Rectal smooth muscle tissue (tissue), 1 donor: ENCODE measurements around the gene IRS2.

Experiments used
- H3K27ac ChIP-seq: one replicate; pipeline ENCODE4 v1.7.0; 2013; ENCODE audit warnings: low read depth, low read length, inconsistent platforms
- H3K27me3 ChIP-seq: one replicate; pipeline ENCODE4 v1.7.0; 2013; ENCODE audit warnings: low read length; ENCODE audit not compliant: control insufficient read depth, insufficient read depth
- H3K36me3 ChIP-seq: one replicate; pipeline ENCODE4 v1.7.0; 2013; ENCODE audit warnings: low read length; ENCODE audit not compliant: control insufficient read depth, insufficient read depth
- H3K4me1 ChIP-seq: one replicate; pipeline ENCODE4 v1.7.0; 2013; ENCODE audit warnings: low read length; ENCODE audit not compliant: control insufficient read depth, insufficient read depth
- H3K4me3 ChIP-seq: one replicate; pipeline ENCODE4 v1.7.0; 2013; ENCODE audit warnings: low read length
- H3K9ac ChIP-seq: one replicate; pipeline ENCODE4 v1.7.0; 2013; ENCODE audit warnings: low read length

IRS2 gene

GRCh38 chr13:109715902-109716301, 70.5 kb downstream of the IRS2 start:
- H3K9ac ChIP-seq, result no peak overlapping the region
- H3K36me3 ChIP-seq, result no peaks in the 10 kb centered on the region
- no peak overlapping the region for H3K27ac ChIP-seq

GRCh38 chr13:109713681-109714080, 72.7 kb downstream of the IRS2 start:
- Histone ChIP-seq H3K27ac (no peak overlapping the region), H3K4me1 (no peaks in the 10 kb centered on the region), H3K36me3 (no peaks in the 10 kb centered on the region), H3K4me3 (no peak overlapping the region), H3K9ac (no peak overlapping the region), H3K27me3 (no peaks in the 10 kb centered on the region)

More at GRCh38 chr13:109715902-109716301, 70.5 kb downstream of the IRS2 start:
- H3K27me3 ChIP-seq, result no peaks in the 10 kb centered on the region
- no peaks in the 10 kb centered on the region for H3K4me1 ChIP-seq
- H3K4me3 ChIP-seq, result no peak overlapping the region

GRCh38 chr13:109712124-109712722, 74.2 kb downstream of the IRS2 start:
- Histone ChIP-seq H3K27me3 (no peaks in the 10 kb centered on the region), H3K27ac (no peak overlapping the region), H3K9ac (no peak overlapping the region)

GRCh38 chr13:109707742-109708617, 78.4 kb downstream of the IRS2 start:
- Histone ChIP-seq H3K36me3 (no peaks in the 10 kb centered on the region), H3K4me1 (no peaks in the 10 kb centered on the region), H3K27me3 (no peaks in the 10 kb centered on the region), H3K4me3 (no peak overlapping the region), H3K9ac (no peak overlapping the region), H3K27ac (no peak overlapping the region)

More at GRCh38 chr13:109712124-109712722, 74.2 kb downstream of the IRS2 start:
- H3K36me3 ChIP-seq, result no peaks in the 10 kb centered on the region
- H3K4me1 ChIP-seq, result no peaks in the 10 kb centered on the region
- no peak overlapping the region for H3K4me3 ChIP-seq

- Histone ChIP-seq H3K9ac (no peak overlapping the region), H3K4me3 (no peak overlapping the region), H3K27ac (no peak overlapping the region), H3K4me1 (no peaks in the 10 kb centered on the region), H3K27me3 (no peaks in the 10 kb centered on the region), H3K36me3 (no peaks in the 10 kb centered on the region)
Measured at GRCh38 chr13:109707044-109707741, 79.2 kb downstream of the IRS2 start.

GRCh38 chr13:109706015-109706715, 80.2 kb downstream of the IRS2 start:
- H3K36me3 ChIP-seq, result no peaks in the 10 kb centered on the region
- H3K4me3 ChIP-seq, result no peak overlapping the region
- no peak overlapping the region for H3K27ac ChIP-seq

GRCh38 chr13:109704771-109705635, 81.4 kb downstream of the IRS2 start:
- H3K9ac ChIP-seq, result no peak overlapping the region
- no peaks in the 10 kb centered on the region for H3K4me1 ChIP-seq
- no peak overlapping the region for H3K4me3 ChIP-seq
- no peak overlapping the region for H3K27ac ChIP-seq
- no peaks in the 10 kb centered on the region for H3K36me3 ChIP-seq
- H3K27me3 ChIP-seq, result no peaks in the 10 kb centered on the region

More at GRCh38 chr13:109706015-109706715, 80.2 kb downstream of the IRS2 start:
- Histone ChIP-seq H3K4me1 (no peaks in the 10 kb centered on the region), H3K9ac (no peak overlapping the region), H3K27me3 (no peaks in the 10 kb centered on the region)

GRCh38 chr13:109703250-109703649, 83.1 kb downstream of the IRS2 start:
- Histone ChIP-seq H3K27me3 (no peaks in the 10 kb centered on the region), H3K4me1 (no peaks in the 10 kb centered on the region)

More at GRCh38 chr13:109703250-109703649, 83.1 kb downstream of the IRS2 start:
- Histone ChIP-seq H3K36me3 (no peaks in the 10 kb centered on the region), H3K27ac (no peak overlapping the region), H3K9ac (no peak overlapping the region), H3K4me3 (no peak overlapping the region)
